H1 (cell line): ENCODE data around the gene LGALS8. TPM values are rescaled to one million over a fixed set of nuclear protein-coding genes. Genes with fewer than 3 reads are reported as not detected.

Experiments used
- JUN ChIP-seq: IDR thresholded peaks from 2 replicates; pipeline ENCODE4 v1.6.1; 2011; ENCODE audit warnings: low read depth, mild to moderate bottlenecking, improper control_type of control experiment, low read length
- POU5F1 ChIP-seq: IDR thresholded peaks from 2 replicates; pipeline ENCODE4 v1.6.1; 2011; ENCODE audit warnings: low read depth, mild to moderate bottlenecking, low read length, moderate library complexity
- RBBP5 ChIP-seq: IDR thresholded peaks from 2 replicates; pipeline ENCODE4 v1.7.1; 2012; ENCODE audit warnings: low read depth, mild to moderate bottlenecking, inconsistent platforms, low read length, moderate library complexity, borderline replicate concordance
- SP1 ChIP-seq: IDR thresholded peaks from 2 replicates; pipeline ENCODE4 v1.6.1; 2011; ENCODE audit warnings: low read depth, low read length
- SP2 ChIP-seq: IDR thresholded peaks from 2 replicates; pipeline ENCODE4 v1.6.1; 2012; ENCODE audit warnings: mild to moderate bottlenecking, low read length, inconsistent platforms
- polyA plus RNA-seq, 7 experiments: library from polyadenylated mRNA; depleted of rRNA in 3 of 7; stranded (reverse) in 5 of 7; unstranded in 2 of 7; fragments of >200 nt in 5 of 7; fragments of 200-250 nt in 2 of 7; gene quantifications; 1 replicate in 5 of 7; 2 replicates in 1 of 7; 4 replicates in 1 of 7; pipeline versions ENCODE4 v1.2.1 to v1.2.3, GENCODE V29; 2011 to 2013; ENCODE audit warnings: missing spikeins in 2 of 7, mixed read lengths in 2 of 7
- total RNA-seq: library from RNA; stranded (reverse); fragmentation: NEBNext Ultra II Directional; extraction: Animal tissue kit (Norgen Biotek cat#: 25700); gene quantifications from 2 replicates; pipeline ENCODE4 v1.2.1, GENCODE V29; 2021
- TF ChIP-seq, protein P1 (sequence below), 3 experiments: IDR thresholded peaks; 1 replicate in 2 of 3; 2 replicates in 1 of 3; pipeline versions ENCODE4 v1.5.1 to v1.6.1; 2011; ENCODE audit warnings: low read length in 3 of 3, mild to moderate bottlenecking in 3 of 3, inconsistent platforms in 2 of 3, low read depth in 1 of 3, moderate library complexity in 1 of 3; ENCODE audit not compliant: insufficient read depth in 1 of 3; ENCODE audit errors: control extremely low read depth in 1 of 3
- TF ChIP-seq, protein P2 (sequence below): IDR thresholded peaks from 2 replicates; pipeline ENCODE4 v1.6.1; 2012; ENCODE audit warnings: low read length, inconsistent platforms

LGALS8 gene
- total and polyA plus RNA-seq, 2 of the 8 experiments (the other 6 are each of a cell fraction or from before 2014, with no cell fraction given): 7.2 to 11.6 TPM

DNA sequence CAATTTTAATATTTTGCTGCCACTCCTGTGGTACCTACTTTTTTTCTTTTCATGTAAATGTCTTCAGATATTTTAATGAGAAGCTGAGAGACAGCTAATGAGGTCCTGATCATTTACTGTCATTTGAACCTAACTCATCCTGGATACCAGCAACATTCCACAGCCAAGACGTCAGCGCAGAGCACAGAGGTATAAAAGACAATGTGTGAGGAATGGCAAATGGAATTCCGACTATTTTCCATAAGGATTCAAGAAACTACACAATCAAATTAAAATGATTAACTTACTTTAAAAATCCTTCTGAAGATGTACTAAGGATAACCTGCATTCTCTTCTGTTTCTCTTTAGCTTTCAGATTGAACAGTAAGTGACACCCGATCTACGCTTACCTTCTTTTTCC, 41.7 kb downstream of the LGALS8 start (continued):
- TF ChIP-seq, protein P1, sequence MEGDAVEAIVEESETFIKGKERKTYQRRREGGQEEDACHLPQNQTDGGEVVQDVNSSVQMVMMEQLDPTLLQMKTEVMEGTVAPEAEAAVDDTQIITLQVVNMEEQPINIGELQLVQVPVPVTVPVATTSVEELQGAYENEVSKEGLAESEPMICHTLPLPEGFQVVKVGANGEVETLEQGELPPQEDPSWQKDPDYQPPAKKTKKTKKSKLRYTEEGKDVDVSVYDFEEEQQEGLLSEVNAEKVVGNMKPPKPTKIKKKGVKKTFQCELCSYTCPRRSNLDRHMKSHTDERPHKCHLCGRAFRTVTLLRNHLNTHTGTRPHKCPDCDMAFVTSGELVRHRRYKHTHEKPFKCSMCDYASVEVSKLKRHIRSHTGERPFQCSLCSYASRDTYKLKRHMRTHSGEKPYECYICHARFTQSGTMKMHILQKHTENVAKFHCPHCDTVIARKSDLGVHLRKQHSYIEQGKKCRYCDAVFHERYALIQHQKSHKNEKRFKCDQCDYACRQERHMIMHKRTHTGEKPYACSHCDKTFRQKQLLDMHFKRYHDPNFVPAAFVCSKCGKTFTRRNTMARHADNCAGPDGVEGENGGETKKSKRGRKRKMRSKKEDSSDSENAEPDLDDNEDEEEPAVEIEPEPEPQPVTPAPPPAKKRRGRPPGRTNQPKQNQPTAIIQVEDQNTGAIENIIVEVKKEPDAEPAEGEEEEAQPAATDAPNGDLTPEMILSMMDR (IDR thresholded peaks at IDR 0.05; ENCODE audit: control extremely low read depth in 1 of 3, insufficient read depth in 1 of 3, low read depth in 1 of 3, low read length in 3 of 3): no peak
- TF ChIP-seq POU5F1 (no peak), RBBP5 (no peak), JUN (no peak), SP2 (no peak), SP1 (no peak)
- TF ChIP-seq, protein P2, sequence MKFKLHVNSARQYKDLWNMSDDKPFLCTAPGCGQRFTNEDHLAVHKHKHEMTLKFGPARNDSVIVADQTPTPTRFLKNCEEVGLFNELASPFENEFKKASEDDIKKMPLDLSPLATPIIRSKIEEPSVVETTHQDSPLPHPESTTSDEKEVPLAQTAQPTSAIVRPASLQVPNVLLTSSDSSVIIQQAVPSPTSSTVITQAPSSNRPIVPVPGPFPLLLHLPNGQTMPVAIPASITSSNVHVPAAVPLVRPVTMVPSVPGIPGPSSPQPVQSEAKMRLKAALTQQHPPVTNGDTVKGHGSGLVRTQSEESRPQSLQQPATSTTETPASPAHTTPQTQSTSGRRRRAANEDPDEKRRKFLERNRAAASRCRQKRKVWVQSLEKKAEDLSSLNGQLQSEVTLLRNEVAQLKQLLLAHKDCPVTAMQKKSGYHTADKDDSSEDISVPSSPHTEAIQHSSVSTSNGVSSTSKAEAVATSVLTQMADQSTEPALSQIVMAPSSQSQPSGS: no peak
- TF ChIP-seq, all 59 proteins: peak for 0
